Progenitor cell of endocrine pancreas (in vitro differentiated cells): ENCODE results near the gene ADGRV1. TPM values are rescaled to one million over a fixed set of nuclear protein-coding genes. Genes with fewer than 3 reads are reported as not detected.

Source experiments
- DNase-seq: peaks from one replicate; pipeline ENCODE4 v3.0.0; 2021; ENCODE audit warnings: low spot score; ENCODE audit not compliant: unreplicated experiment
- H3K27ac Mint-ChIP-seq: 2 replicates; pipeline ENCODE4 v1.8.0; 2021; ENCODE audit warnings: mild to moderate bottlenecking, moderate library complexity, mixed read lengths
- H3K27me3 Mint-ChIP-seq: 2 replicates; pipeline ENCODE4 v1.8.0; 2021; ENCODE audit warnings: mixed read lengths
- H3K36me3 Mint-ChIP-seq: 2 replicates; pipeline ENCODE4 v1.8.0; 2022; ENCODE audit warnings: mixed read lengths; ENCODE audit not compliant: insufficient read depth
- H3K4me1 Mint-ChIP-seq: 2 replicates; pipeline ENCODE4 v1.8.0; 2021; ENCODE audit warnings: low read depth, mixed read lengths
- H3K4me3 Mint-ChIP-seq: 2 replicates; pipeline ENCODE4 v1.8.0; 2021; ENCODE audit warnings: low read depth, mild to moderate bottlenecking, moderate library complexity, mixed read lengths
- H3K9me3 Mint-ChIP-seq: 2 replicates; pipeline ENCODE4 v1.8.0; 2021; ENCODE audit warnings: low read depth, mixed read lengths
- total RNA-seq: library from RNA; stranded (reverse); gene quantifications from 2 replicates; pipeline ENCODE4 v1.2.1, GENCODE V29; 2021
- TF ChIP-seq, protein P1 (sequence below): fragments of 200-600 bp; sonication (generic); IDR thresholded peaks from one replicate; pipeline ENCODE4 v1.5.0; 2021; ENCODE audit warnings: antibody characterized with exemption, mild to moderate bottlenecking; ENCODE audit not compliant: unreplicated experiment

The ADGRV1 gene
- total RNA-seq, 1 donor from 2014 or later, result 82.3 TPM

DNA sequence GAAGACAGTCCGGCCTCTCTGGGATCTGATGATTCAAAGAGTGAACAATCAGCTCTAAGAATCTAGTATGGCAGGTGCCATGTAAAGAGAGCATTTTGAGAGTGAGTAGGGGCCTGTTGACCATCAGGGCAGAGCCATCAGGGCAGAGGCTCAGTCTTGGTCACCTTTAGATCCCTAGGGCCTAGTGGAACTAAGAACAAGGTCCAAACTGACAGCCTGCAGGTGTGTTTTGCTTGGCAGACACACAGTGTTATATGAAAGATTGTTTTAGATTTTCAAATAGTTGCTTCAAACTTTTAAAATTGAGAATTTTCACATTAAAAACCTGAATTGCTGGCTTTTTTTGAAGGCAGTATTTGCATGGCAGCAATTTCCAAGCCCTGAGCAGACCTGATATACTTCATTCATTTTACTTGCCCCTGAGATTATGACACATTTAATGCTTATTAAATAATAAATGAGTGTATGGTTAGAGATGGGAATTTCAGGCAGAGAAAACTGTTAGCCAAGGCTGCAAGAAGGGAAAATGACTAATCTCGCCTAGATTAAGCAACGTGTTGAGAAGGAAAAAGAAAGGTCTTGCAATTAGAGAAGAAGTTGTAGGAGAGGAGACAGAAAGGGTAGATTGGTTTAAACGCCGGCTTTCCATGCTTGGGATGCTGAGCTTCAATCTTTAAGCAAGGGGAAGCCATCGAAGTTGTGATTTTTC, 544.9 kb downstream of the ADGRV1 start:
- TF ChIP-seq, protein P1, sequence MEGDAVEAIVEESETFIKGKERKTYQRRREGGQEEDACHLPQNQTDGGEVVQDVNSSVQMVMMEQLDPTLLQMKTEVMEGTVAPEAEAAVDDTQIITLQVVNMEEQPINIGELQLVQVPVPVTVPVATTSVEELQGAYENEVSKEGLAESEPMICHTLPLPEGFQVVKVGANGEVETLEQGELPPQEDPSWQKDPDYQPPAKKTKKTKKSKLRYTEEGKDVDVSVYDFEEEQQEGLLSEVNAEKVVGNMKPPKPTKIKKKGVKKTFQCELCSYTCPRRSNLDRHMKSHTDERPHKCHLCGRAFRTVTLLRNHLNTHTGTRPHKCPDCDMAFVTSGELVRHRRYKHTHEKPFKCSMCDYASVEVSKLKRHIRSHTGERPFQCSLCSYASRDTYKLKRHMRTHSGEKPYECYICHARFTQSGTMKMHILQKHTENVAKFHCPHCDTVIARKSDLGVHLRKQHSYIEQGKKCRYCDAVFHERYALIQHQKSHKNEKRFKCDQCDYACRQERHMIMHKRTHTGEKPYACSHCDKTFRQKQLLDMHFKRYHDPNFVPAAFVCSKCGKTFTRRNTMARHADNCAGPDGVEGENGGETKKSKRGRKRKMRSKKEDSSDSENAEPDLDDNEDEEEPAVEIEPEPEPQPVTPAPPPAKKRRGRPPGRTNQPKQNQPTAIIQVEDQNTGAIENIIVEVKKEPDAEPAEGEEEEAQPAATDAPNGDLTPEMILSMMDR, result no peak
- H3K4me3 Mint-ChIP-seq, result no peak overlapping the region
- peaks cover 13% of the 10 kb centered on the region for H3K9me3 Mint-ChIP-seq
- H3K4me1 Mint-ChIP-seq, result peaks cover 2% of the 10 kb centered on the region
- DNase-seq, result no peak
- H3K27me3 Mint-ChIP-seq, result no peaks in the 10 kb centered on the region
- no peak overlapping the region for H3K27ac Mint-ChIP-seq
- peaks cover 20% of the 10 kb centered on the region for H3K36me3 Mint-ChIP-seq

DNA sequence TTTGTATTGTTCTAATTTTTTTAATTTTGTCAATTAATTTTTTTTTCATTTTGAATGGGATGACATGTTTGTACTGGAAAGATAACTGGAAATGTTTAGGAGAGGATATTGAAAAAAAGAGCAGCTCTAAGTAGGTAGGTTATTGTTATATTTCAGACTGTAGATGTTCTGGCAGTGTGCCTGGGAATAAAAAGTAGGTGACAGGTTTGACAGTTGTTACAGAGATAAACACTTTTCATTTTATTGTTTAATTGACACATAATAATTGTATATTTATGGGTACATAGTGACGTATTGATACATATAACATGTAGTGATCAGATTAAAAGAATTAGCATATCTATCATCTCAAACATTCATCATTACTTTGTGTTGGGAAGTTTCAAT, 545.5 kb downstream of the ADGRV1 start:
- Mint-ChIP-seq H3K9me3 (peaks cover 13% of the 10 kb centered on the region), H3K4me1 (peaks cover 2% of the 10 kb centered on the region), H3K27ac (no peak overlapping the region), H3K4me3 (no peak overlapping the region), H3K27me3 (no peaks in the 10 kb centered on the region), H3K36me3 (peaks cover 20% of the 10 kb centered on the region)
- TF ChIP-seq, protein P1, result no peak
- no peak for DNase-seq

DNA sequence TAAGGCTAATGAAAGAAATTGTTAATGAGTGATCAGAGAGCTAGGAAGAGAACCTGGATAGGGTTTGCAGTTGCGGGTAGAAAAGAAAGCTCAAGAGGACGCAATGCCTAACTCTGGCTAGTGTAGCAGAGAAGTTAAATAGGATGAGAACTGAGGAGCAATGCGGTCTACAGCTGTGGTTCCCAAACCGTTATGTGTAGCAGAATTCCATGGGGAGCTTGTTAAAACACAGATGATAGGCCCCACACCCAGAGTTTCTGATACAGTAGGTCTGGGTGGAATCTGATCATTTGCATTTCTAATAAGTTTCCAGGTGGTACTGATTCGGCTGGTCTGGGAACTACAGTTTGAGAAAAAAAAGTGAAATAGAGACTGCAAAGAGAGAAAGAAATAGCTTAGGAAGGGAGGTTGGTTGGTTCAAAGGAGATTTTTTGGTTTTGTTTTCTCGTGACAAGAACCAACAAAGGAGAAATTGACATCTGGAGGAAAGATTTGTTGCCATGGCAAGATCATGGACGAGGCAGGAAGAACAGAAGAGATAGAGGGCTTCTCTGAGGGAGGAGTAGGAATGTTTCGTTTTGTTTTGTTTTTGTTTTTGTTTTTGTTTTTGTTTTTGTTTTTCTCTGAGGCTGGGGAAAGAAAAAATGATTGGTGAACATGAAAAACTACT, 548.4 kb downstream of the ADGRV1 start:
- Mint-ChIP-seq H3K9me3 (peaks cover 13% of the 10 kb centered on the region), H3K27ac (no peak overlapping the region), H3K27me3 (no peaks in the 10 kb centered on the region), H3K4me3 (no peak overlapping the region), H3K4me1 (no peaks in the 10 kb centered on the region), H3K36me3 (peaks cover 20% of the 10 kb centered on the region)
- no peak for DNase-seq
- TF ChIP-seq, protein P1, result no peak

DNA sequence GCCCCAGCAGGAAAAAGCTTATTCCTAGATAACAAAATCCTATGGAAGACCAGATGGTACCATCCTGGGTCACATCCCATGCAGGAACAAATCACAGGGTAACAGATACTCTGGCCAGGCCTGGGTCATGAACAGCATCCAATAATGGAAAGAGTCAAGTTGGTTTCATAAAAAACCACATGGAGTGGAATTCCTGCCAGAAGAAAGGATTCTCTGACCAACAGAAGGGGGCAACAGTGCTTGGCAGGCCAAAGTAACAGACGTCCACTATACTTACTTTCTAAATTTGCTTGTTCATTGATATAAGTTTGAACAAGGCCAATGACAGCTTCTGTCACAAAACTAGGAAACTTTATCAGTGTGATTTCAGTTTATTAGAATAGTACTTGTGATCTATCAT, 551.0 kb downstream of the ADGRV1 start:
- DNase-seq, result no peak
- H3K27ac Mint-ChIP-seq, result no peak overlapping the region
- no peak overlapping the region for H3K4me3 Mint-ChIP-seq
- H3K4me1 Mint-ChIP-seq, result no peaks in the 10 kb centered on the region
- peaks cover 13% of the 10 kb centered on the region for H3K9me3 Mint-ChIP-seq
- TF ChIP-seq, protein P1, result no peak
- H3K27me3 Mint-ChIP-seq, result no peaks in the 10 kb centered on the region
- H3K36me3 Mint-ChIP-seq, result peaks cover 16% of the 10 kb centered on the region

DNA sequence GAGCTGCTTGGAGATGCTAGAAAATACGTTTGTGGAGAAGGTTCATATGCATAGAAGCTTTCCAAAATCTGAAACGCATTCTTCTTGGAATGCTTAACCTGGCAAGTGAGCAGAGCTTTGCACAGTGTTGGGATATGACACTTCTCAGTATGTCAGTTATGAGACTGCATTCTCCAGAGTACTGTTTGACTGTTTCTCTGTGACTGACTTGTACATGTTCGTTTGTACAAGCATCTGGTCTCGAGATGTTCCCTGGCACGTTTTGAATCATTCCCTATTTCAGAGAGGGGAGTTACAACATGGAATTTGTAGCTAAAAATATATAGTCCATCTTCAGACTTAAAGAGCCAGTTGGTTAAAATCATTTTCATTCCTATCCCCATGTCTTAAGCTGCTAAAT, 552.1 kb downstream of the ADGRV1 start:
- Mint-ChIP-seq H3K4me1 (no peaks in the 10 kb centered on the region), H3K4me3 (no peak overlapping the region), H3K27me3 (no peaks in the 10 kb centered on the region), H3K27ac (no peak overlapping the region), H3K36me3 (peaks cover 8% of the 10 kb centered on the region), H3K9me3 (peaks cover 6% of the 10 kb centered on the region)
- DNase-seq, result no peak
- TF ChIP-seq, protein P1, result no peak
